GM13977 (cell line): ENCODE results near the gene TRIM38.

Source experiments
- DNase-seq: peaks from one replicate; pipeline ENCODE4 v3.0.0; 2012; ENCODE audit warnings: low spot score
- CTCF ChIP-seq: IDR thresholded peaks from 2 replicates; pipeline ENCODE4 v1.5.1; 2012; ENCODE audit warnings: mild to moderate bottlenecking, control low read depth; ENCODE audit not compliant: insufficient read depth; ENCODE audit errors: extremely low read depth, missing control alignments
- in situ Hi-C: fragments of 300-500 bp; cut with MboI; formaldehyde crosslinking; loops from one replicate; pipeline ENCODE4 v1.12.0; 2022; ENCODE audit warnings: low sequenced_read_pairs, low pct_unique_long_range_greater_than_20kb, mixed read lengths, inconsistent platforms; ENCODE audit not compliant: unreplicated experiment

Gene TRIM38

GRCh38 chr6:25949695-25950094 lies 12.9 kb upstream of the TRIM38 start:
- no peak for TF ChIP-seq CTCF
- DNase-seq = no peak
- in situ Hi-C loops = loop anchor here (25.0 kb wide), 1 partner anchor 162 kb away; no protein-coding TSS in a partner anchor

GRCh38 chr6:25950297-25950696 lies 12.3 kb upstream of the TRIM38 start:
- TF ChIP-seq CTCF = no peak
- in situ Hi-C loops = loop anchor here (25.0 kb wide), 1 partner anchor 163 kb away; no protein-coding TSS in a partner anchor
- no peak for DNase-seq

GRCh38 chr6:25951296-25952032 lies 11.1 kb upstream of the TRIM38 start:
- DNase-seq = no peak
- no peak for TF ChIP-seq CTCF
- in situ Hi-C loops = loop anchor here (25.0 kb wide), 1 partner anchor 164 kb away; no protein-coding TSS in a partner anchor

DNA sequence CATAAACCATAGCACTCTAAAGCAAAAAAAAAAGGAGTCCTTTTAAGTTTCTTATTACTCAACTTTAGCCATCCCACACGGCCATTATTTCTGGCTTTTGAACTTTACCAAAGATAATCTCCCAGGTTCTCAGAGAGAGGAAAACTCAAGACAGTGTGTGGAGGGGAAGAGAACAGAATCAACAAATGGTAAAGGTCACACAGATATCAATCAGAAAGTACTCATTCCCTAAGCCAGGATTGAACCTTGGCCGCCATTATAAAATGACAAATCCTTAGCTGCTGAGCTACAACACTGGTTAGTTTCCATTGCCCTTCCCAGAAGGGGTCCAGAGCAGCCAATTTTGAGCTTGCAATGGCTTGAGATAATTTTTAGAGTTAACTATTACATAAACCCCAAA lies 10.1 kb upstream of the TRIM38 start:
- in situ Hi-C loops = loop anchor here (25.0 kb wide), 1 partner anchor 165 kb away; no protein-coding TSS in a partner anchor
- no peak for DNase-seq

GRCh38 chr6:25953733-25954132 lies 8.9 kb upstream of the TRIM38 start:
- in situ Hi-C loops = loop anchor here (25.0 kb wide), 1 partner anchor 166 kb away; no protein-coding TSS in a partner anchor
- no peak for TF ChIP-seq CTCF
- no peak for DNase-seq

More for the DNA sequence above, 10.1 kb upstream of the TRIM38 start:
- TF ChIP-seq CTCF = no peak

DNA sequence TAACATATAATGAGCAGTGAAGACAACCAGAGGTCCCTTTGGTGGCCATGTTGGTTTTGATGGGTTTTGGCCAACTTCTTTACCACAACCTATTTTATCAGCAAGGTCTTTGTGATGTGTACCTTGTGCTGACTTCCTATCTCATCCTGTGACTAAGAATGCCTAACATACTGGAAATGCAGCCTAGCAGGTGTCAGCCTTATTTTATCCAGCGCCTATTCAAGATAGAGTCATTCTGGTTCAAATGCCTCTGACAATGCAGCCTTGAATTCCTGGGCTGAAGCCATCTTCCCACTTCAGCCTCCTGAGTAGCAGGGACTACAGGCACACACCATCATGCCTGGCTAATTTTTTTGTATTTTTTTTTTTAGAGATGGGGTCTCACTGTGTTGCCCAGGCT lies 7.8 kb upstream of the TRIM38 start:
- DNase-seq = no peak
- TF ChIP-seq CTCF = no peak
- in situ Hi-C loops = loop anchor here (25.0 kb wide), 1 partner anchor 167 kb away; no protein-coding TSS in a partner anchor
